Progenitor cell of endocrine pancreas (in vitro differentiated cells): ENCODE measurements around the gene NAT8L. TPM values are rescaled to one million over a fixed set of nuclear protein-coding genes. Genes with fewer than 3 reads are reported as not detected.
A peak's percentile ranks its signal among the peaks of the same experiment; 100 is the strongest.

Experiments
- DNase-seq: peaks from one replicate; pipeline ENCODE4 v3.0.0; 2021; ENCODE audit warnings: low spot score; ENCODE audit not compliant: unreplicated experiment
- H3K27ac Mint-ChIP-seq: 2 replicates; pipeline ENCODE4 v1.8.0; 2021; ENCODE audit warnings: mild to moderate bottlenecking, moderate library complexity, mixed read lengths
- H3K27me3 Mint-ChIP-seq: 2 replicates; pipeline ENCODE4 v1.8.0; 2021; ENCODE audit warnings: mixed read lengths
- H3K36me3 Mint-ChIP-seq: 2 replicates; pipeline ENCODE4 v1.8.0; 2022; ENCODE audit warnings: mixed read lengths; ENCODE audit not compliant: insufficient read depth
- H3K4me1 Mint-ChIP-seq: 2 replicates; pipeline ENCODE4 v1.8.0; 2021; ENCODE audit warnings: low read depth, mixed read lengths
- H3K4me3 Mint-ChIP-seq: 2 replicates; pipeline ENCODE4 v1.8.0; 2021; ENCODE audit warnings: low read depth, mild to moderate bottlenecking, moderate library complexity, mixed read lengths
- H3K9me3 Mint-ChIP-seq: 2 replicates; pipeline ENCODE4 v1.8.0; 2021; ENCODE audit warnings: low read depth, mixed read lengths
- total RNA-seq: library from RNA; stranded (reverse); gene quantifications from 2 replicates; pipeline ENCODE4 v1.2.1, GENCODE V29; 2021
- TF ChIP-seq, protein P1 (sequence below): fragments of 200-600 bp; sonication (generic); IDR thresholded peaks from one replicate; pipeline ENCODE4 v1.5.0; 2021; ENCODE audit warnings: antibody characterized with exemption, mild to moderate bottlenecking; ENCODE audit not compliant: unreplicated experiment

The NAT8L gene
- total RNA-seq, 1 donor from 2014 or later, result 20.7 TPM

DNA sequence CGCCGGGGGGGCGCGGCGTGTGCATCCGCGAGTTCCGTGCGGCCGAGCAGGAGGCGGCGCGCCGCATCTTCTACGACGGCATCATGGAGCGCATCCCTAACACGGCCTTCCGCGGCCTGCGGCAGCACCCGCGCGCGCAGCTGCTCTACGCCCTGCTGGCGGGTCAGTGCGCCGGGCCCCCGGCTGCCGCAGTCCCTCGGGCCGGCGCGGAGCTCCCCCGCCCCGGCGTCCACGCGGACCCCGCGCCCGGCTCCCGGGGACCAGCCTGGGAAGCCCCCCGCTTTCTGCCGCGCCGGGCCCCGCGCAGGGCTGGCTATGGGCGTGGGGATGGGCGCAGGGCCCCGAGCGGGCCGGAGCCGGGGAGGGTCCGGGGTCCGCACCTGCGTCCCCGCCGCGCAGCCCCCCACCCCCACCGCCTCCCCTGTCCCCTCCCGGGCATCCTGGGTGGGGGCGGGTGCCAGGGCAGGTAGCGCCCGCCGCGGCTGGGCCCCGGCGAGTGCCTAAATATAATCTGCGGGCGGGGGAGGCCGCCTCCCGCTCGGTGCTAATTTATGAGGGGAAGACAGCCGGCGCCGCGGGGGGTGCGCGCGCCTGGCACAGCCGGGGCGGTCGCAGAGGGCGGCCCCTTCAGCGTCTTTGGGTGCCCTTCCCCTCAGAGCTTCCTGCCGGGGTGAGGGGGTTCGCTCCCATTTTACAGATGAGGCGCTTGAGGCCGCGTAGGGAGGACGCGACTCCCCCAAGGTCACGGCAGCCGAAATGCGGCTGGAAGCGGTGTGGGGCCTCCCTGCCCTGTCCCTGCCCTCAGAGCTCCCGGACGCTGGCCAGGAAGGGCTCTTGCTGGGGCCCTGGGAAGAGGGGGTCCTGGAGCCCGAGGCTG is 837 bp downstream of the NAT8L start:
- H3K36me3 Mint-ChIP-seq, result peaks cover 5% of the 10 kb centered on the region
- no peak for DNase-seq
- H3K27ac Mint-ChIP-seq, result no peak overlapping the region
- TF ChIP-seq, protein P1, sequence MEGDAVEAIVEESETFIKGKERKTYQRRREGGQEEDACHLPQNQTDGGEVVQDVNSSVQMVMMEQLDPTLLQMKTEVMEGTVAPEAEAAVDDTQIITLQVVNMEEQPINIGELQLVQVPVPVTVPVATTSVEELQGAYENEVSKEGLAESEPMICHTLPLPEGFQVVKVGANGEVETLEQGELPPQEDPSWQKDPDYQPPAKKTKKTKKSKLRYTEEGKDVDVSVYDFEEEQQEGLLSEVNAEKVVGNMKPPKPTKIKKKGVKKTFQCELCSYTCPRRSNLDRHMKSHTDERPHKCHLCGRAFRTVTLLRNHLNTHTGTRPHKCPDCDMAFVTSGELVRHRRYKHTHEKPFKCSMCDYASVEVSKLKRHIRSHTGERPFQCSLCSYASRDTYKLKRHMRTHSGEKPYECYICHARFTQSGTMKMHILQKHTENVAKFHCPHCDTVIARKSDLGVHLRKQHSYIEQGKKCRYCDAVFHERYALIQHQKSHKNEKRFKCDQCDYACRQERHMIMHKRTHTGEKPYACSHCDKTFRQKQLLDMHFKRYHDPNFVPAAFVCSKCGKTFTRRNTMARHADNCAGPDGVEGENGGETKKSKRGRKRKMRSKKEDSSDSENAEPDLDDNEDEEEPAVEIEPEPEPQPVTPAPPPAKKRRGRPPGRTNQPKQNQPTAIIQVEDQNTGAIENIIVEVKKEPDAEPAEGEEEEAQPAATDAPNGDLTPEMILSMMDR, result no peak
- no peaks in the 10 kb centered on the region for H3K9me3 Mint-ChIP-seq
- peak overlapping the region; percentile 41 for H3K4me3 Mint-ChIP-seq
- H3K27me3 Mint-ChIP-seq, result peaks cover 9% of the 10 kb centered on the region
- H3K4me1 Mint-ChIP-seq, result peaks cover 2% of the 10 kb centered on the region

DNA sequence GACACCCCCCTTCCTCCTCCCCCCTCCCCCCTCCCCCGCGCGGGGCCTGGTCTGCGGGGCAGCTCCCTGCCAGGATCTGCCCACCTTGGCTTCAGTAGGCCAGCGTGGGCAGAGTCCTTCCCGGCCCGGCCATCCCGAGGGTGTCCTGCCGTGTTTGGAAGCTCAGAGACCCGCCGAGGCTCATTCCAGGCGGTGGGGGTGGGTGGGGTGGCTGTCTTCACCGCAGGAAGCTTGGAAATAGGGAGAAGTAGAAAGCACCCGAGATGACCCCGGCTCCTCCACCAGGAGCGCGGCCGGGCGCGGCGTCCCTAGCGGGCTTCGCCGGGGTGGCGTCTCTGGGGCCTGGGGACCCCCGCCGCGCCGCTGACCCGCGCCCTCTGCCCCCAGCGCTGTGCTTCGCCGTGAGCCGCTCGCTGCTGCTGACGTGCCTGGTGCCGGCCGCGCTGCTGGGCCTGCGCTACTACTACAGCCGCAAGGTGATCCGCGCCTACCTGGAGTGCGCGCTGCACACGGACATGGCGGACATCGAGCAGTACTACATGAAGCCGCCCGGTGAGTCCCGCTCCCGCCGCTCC is 1.6 kb downstream of the NAT8L start:
- H3K9me3 Mint-ChIP-seq, result no peaks in the 10 kb centered on the region
- peaks cover 2% of the 10 kb centered on the region for H3K4me1 Mint-ChIP-seq
- TF ChIP-seq, protein P1, result peak; percentile 42
- H3K4me3 Mint-ChIP-seq, result peak overlapping the region; percentile 64
- peaks cover 3% of the 10 kb centered on the region for H3K36me3 Mint-ChIP-seq
- peak; percentile 48 for DNase-seq
- peaks cover 7% of the 10 kb centered on the region for H3K27me3 Mint-ChIP-seq
- H3K27ac Mint-ChIP-seq, result no peak overlapping the region

DNA sequence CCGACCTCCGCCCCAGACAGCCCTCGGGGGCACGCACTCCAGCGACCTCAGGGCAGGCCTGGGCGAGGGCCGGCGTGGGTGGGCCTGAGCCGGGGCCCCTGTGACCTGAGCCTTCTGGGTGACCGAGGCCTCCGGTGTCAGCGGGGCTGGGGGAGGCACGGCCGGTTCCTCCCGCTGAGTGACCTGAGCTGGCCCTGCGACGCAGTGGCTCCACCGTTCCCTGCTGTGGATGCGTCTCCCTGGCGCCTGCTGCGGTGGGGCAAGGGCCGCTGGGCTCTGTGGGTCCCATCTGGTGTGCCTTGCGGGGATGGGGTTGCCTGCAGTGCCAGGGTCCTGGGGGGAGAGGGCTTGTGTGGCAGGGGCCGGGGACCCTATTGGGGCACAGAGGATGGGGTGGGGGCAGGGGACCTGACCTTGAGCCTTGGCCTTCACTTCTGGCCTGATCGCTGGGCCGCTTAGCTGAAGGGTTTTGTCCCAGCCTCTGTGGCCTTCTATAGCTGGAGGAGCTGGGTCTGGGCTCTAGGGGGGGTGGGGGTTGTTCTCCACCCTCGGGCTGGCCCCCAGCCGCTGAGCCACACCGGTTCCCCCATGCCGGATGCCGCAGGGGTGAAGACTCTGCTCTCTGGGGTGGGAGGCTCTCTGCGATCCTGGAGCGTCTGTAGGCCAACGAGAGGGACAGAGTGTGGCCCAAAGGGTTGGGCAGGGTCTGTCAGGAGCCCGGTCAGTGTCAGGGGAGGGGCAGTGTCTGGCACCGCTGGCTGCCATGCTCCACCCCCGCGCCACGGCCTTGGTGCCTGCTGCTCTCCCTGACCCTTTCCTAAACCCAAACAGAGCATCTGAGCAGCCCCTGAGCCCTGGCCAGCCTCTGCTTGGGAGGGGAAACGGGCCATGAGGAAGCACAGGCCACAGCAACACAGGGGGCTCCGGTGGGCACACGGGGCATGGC is 2.3 kb downstream of the NAT8L start:
- H3K27me3 Mint-ChIP-seq, result peaks cover 3% of the 10 kb centered on the region
- peak overlapping the region; percentile 42 for H3K4me3 Mint-ChIP-seq
- peaks cover 3% of the 10 kb centered on the region for H3K36me3 Mint-ChIP-seq
- no peak overlapping the region for H3K27ac Mint-ChIP-seq
- no peaks in the 10 kb centered on the region for H3K9me3 Mint-ChIP-seq
- DNase-seq, result no peak
- H3K4me1 Mint-ChIP-seq, result peaks cover 2% of the 10 kb centered on the region
- TF ChIP-seq, protein P1, result no peak

DNA sequence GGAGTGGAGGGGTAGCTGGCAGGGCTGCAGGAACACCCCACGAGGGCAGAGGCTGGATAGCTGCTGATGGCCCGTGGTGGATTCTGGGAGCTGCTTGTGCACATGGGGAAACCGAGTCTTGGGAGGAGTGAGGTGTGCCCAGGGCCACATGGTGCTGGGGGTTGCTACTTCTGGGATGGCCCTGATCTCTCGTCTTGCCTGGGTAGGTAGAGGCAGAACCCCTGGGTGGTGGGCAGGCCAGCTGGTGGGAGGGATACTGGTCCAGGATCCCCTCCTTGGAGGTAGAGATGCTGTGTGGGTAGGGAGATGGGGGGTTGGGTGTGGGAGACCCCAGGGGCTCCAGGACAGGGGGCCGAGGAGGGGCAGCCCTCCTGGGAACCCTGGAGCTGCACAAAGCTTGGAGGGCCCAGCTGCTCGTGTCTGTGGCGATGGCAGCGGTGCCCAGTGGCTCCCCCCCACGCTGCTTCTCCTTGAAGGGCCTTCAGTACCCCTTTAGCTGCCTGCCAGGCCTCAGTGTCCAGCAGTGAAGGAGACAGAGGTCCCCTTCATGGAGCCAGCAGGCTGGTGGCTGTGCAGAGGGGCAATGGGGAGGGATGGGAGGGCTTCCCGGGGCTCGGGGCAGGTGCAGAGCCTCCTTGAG is 3.2 kb downstream of the NAT8L start:
- H3K27me3 Mint-ChIP-seq, result no peaks in the 10 kb centered on the region
- TF ChIP-seq, protein P1, result no peak
- peaks cover 2% of the 10 kb centered on the region for H3K4me1 Mint-ChIP-seq
- no peak overlapping the region for H3K27ac Mint-ChIP-seq
- DNase-seq, result no peak
- no peaks in the 10 kb centered on the region for H3K9me3 Mint-ChIP-seq
- H3K36me3 Mint-ChIP-seq, result peaks cover 3% of the 10 kb centered on the region
- no peak overlapping the region for H3K4me3 Mint-ChIP-seq
